GM12873 (cell line): ENCODE data around the gene TRIM13.

Source experiments
- CTCF ChIP-seq: IDR thresholded peaks from 2 replicates; pipeline ENCODE4 v1.5.1; 2012; ENCODE audit warnings: low read depth, mild to moderate bottlenecking, moderate library complexity, low read length, control low read depth; ENCODE audit not compliant: insufficient read depth; ENCODE audit errors: missing control alignments

TRIM13 gene

GRCh38 chr13:50001287-50001686 lies 4.4 kb downstream of the TRIM13 start:
- no peak for TF ChIP-seq CTCF

- TF ChIP-seq CTCF: no peak
Measured at GRCh38 chr13:50006426-50007135, 9.7 kb downstream of the TRIM13 start.

GRCh38 chr13:50011461-50011860 lies 14.6 kb downstream of the TRIM13 start:
- no peak for TF ChIP-seq CTCF

- TF ChIP-seq CTCF: no peak
Measured at GRCh38 chr13:50012396-50013169, 15.7 kb downstream of the TRIM13 start.

- no peak for TF ChIP-seq CTCF
Measured at GRCh38 chr13:50014386-50014785, 17.5 kb downstream of the TRIM13 start.

GRCh38 chr13:50015258-50015657 lies 18.4 kb downstream of the TRIM13 start, which contains the start of gene KCNRG:
Gene KCNRG, plus strand, starts transcription at chr13:50015444. Its CDS starts 50 bp downstream, at chr13:50015494.
- TF ChIP-seq CTCF: no peak

GRCh38 chr13:50015750-50016149 lies 18.9 kb downstream of the TRIM13 start:
- no peak for TF ChIP-seq CTCF
